Esophagus muscularis mucosa (tissue), 4 donors: ENCODE data around the gene NTN1. TPM values are rescaled to one million over a fixed set of nuclear protein-coding genes. Genes with fewer than 3 reads are reported as not detected.

Source experiments
- DNase-seq: peaks from one replicate; pipeline ENCODE4 v3.0.0-alpha.2; 2017; ENCODE audit errors: extremely low spot score
- H3K27ac ChIP-seq, 4 donors: fragments of 200-600 bp; sonication (generic); replicated peaks in 1 of 4; 1 replicate in 3 of 4; 2 replicates in 1 of 4; pipeline ENCODE4 v1.5.1; 2016 to 2019; ENCODE audit warnings: mild to moderate bottlenecking in 1 of 4
- H3K27me3 ChIP-seq, 4 donors: fragments of 200-600 bp; sonication (generic); one replicate each; pipeline versions ENCODE4 v1.5.1 to v1.6.0; 2016 to 2019
- H3K36me3 ChIP-seq, 4 donors: fragments of 200-600 bp; sonication (generic); one replicate each; pipeline ENCODE4 v1.5.1; 2016 to 2019
- H3K4me1 ChIP-seq, 4 donors: fragments of 200-600 bp; sonication (generic); one replicate each; pipeline ENCODE4 v1.5.1; 2016 to 2019
- H3K4me3 ChIP-seq, 4 donors: fragments of 200-600 bp; sonication (generic); 1 replicate in 2 of 4; 2 replicates in 2 of 4; pipeline ENCODE4 v1.5.1; 2016 to 2019; ENCODE audit warnings: mild to moderate bottlenecking in 4 of 4, moderate library complexity in 1 of 4
- H3K9me3 ChIP-seq, 4 donors: fragments of 200-600 bp; sonication (generic); 1 replicate in 3 of 4; 2 replicates in 1 of 4; pipeline ENCODE4 v1.5.1; 2016 to 2019
- EP300 ChIP-seq: sonication (generic); formaldehyde crosslinking; IDR thresholded peaks from one replicate; pipeline ENCODE4 v1.6.1; 2017; ENCODE audit warnings: antibody characterized with exemption
- POLR2A ChIP-seq: fragments of 450-650 bp; IDR thresholded peaks from one replicate; pipeline ENCODE4 v1.6.1; 2017; ENCODE audit warnings: antibody characterized with exemption, moderate library complexity, mild to moderate bottlenecking, low read depth
- POLR2AphosphoS5 ChIP-seq, 2 donors: sonication (generic); formaldehyde crosslinking; IDR thresholded peaks; one replicate each; pipeline ENCODE4 v1.6.1; 2017; ENCODE audit warnings: antibody characterized with exemption in 2 of 2
- WGBS: methylation state at CpG from one replicate; pipeline ENCODE4 v1.1.5; 2018; 5-methylcytosine and 5-hydroxymethylcytosine counted together
- intact Hi-C: fragments of 100-400 bp; cut with DNase I; formaldehyde crosslinking; loops from one replicate; pipeline ENCODE4 v1.15.1; 2023
- total RNA-seq, 4 donors: library from RNA; depleted of rRNA; stranded (reverse); fragments of >200 nt; gene quantifications; one replicate each; pipeline versions ENCODE4 v1.1.0 to v1.2.1, GENCODE V29; 2016
- TF ChIP-seq, protein P1 (sequence below), 3 experiments: fragments of 200-600 bp in 2 of 3; fragments of 450-650 bp in 1 of 3; sonication (generic) in 2 of 3; IDR thresholded peaks; one replicate each; pipeline ENCODE4 v1.5.1; 2017 to 2019; ENCODE audit warnings: antibody characterized with exemption in 3 of 3, mild to moderate bottlenecking in 2 of 3, moderate library complexity in 1 of 3

The NTN1 gene
- total RNA-seq, 4 donors from 2014 or later: 69.3 to 179 (median 117) TPM

DNA sequence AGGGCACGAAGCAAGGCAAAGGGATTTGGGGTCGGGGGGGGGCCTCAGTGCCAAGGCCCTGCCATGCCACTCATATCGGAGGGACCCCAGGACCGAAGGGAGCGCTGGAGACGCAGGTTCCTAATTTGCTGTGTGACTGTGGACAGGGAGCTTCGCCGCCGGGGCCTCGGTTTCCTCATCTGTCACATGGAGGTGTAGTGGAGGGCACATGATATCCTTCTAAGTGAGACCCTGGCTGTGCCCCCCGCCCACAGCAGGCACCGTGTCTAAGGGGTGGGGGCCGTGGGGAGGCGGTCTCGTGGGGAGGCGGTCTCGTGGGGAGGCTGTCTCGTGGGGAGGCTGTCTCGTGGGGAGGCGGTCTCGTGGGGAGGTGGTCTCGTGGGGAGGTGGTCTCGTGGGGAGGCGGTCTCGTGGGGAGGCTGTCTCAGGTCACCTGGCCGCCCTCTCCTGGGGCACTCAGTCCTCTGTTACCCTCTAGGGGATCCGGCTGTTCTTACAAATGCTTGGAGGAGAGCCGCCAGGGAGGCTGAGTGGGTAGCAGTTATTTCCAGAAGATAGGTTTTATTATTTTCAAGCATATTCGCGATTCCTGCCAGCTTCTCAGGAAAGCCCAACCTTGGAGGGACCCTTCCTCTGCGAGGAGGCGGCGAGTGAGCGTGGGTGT lies 205.0 kb downstream of the NTN1 start:
- Histone ChIP-seq H3K9me3 (no peaks in the 10 kb centered on the region), H3K27me3 (no peaks in the 10 kb centered on the region), H3K36me3 (peaks cover 0 to 16% (median 4%) of the 10 kb centered on the region in 4 donors), H3K4me3 (no peak overlapping the region), H3K27ac (peak overlapping the region; percentile 60 to 83 (median 62)), H3K4me1 (peaks cover 5 to 67% (median 56%) of the 10 kb centered on the region in 4 donors)
- intact Hi-C loops: no loop called here
- WGBS: 86% methylated on average over 21 of the region's 34 CpGs
- no peak for TF ChIP-seq POLR2A
- TF ChIP-seq, protein P1, sequence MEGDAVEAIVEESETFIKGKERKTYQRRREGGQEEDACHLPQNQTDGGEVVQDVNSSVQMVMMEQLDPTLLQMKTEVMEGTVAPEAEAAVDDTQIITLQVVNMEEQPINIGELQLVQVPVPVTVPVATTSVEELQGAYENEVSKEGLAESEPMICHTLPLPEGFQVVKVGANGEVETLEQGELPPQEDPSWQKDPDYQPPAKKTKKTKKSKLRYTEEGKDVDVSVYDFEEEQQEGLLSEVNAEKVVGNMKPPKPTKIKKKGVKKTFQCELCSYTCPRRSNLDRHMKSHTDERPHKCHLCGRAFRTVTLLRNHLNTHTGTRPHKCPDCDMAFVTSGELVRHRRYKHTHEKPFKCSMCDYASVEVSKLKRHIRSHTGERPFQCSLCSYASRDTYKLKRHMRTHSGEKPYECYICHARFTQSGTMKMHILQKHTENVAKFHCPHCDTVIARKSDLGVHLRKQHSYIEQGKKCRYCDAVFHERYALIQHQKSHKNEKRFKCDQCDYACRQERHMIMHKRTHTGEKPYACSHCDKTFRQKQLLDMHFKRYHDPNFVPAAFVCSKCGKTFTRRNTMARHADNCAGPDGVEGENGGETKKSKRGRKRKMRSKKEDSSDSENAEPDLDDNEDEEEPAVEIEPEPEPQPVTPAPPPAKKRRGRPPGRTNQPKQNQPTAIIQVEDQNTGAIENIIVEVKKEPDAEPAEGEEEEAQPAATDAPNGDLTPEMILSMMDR (IDR thresholded peaks at IDR 0.05): no peak
- no peak for TF ChIP-seq POLR2AphosphoS5 (IDR thresholded peaks at IDR 0.05)
- TF ChIP-seq EP300: no peak
- DNase-seq: no peak

DNA sequence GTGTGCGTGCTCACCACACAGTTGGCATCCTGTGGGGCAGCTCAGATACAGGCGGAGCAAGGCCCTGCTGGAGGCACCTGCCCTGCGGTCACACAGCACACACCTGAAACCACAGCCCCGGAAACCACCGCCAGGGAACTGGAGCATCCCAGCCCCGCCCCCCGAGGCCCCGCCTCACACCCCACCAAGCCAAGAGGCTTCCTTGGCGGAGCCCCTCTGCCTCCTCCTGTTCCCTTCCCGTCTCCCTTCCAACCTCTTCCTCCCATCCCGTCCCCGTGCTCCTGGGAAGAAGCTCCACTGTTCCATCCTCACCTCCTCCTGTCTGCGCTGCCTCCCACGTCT lies 205.5 kb downstream of the NTN1 start:
- 68% methylated on average over 14 of the region's 14 CpGs for whole genome bisulfite sequencing
- no peak for DNase-seq
- TF ChIP-seq, protein P1 (IDR thresholded peaks at IDR 0.05): no peak
- no peak for TF ChIP-seq EP300
- TF ChIP-seq POLR2AphosphoS5 (IDR thresholded peaks at IDR 0.05): no peak
- no peak for TF ChIP-seq POLR2A
- Histone ChIP-seq H3K27ac (peak overlapping the region; percentile 46 to 83 (median 60)), H3K9me3 (no peaks in the 10 kb centered on the region), H3K4me1 (peaks cover 5 to 72% (median 61%) of the 10 kb centered on the region in 4 donors), H3K27me3 (no peaks in the 10 kb centered on the region), H3K4me3 (no peak overlapping the region), H3K36me3 (peaks cover 0 to 11% (median 1%) of the 10 kb centered on the region in 4 donors)
- intact Hi-C loops: no loop called here

DNA sequence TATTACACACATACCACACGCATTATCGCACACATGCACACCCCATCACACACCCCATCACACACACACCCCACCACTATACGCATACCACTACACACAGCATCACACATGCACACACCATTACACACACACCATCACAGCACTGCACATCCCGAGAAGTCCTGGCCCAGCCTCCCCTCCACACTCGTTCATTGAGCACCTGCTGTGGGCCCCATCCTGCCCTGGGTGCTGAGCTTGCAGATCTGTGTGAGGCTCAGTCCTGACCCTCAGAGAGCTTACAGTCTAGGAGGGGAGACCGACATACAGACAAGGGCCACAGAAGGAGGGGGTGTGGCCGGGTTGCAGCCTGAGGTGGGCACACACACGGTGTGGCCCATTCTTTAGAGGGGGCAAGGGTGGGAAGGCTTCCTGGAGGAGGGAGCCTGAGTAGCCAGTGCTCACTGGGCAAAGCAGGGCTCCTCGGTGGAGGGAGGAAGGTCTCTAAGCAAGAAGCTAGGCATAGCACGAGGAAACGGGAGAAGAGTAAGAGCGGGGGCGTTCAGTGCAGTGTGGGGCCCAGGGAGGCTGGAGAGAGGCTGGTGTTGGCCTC lies 206.6 kb downstream of the NTN1 start:
- TF ChIP-seq, protein P1 (IDR thresholded peaks at IDR 0.05): no peak
- TF ChIP-seq EP300: no peak
- TF ChIP-seq POLR2AphosphoS5 (IDR thresholded peaks at IDR 0.05): no peak
- TF ChIP-seq POLR2A: no peak
- peak overlapping the region in 2 of 4 donors; percentile 2 to 33 for H3K4me3 ChIP-seq
- no peak for DNase-seq
- no peaks in the 10 kb centered on the region for H3K9me3 ChIP-seq
- H3K4me1 ChIP-seq: peaks cover 5 to 81% (median 69%) of the 10 kb centered on the region in 4 donors
- no peaks in the 10 kb centered on the region for H3K27me3 ChIP-seq
- WGBS: 75% methylated on average over 13 of the region's 13 CpGs
- peak overlapping the region; percentile 82 to 85 (median 84) for H3K27ac ChIP-seq
- intact Hi-C loops: no loop called here
- H3K36me3 ChIP-seq: peaks cover 0 to 4% (median 0%) of the 10 kb centered on the region in 4 donors

GRCh38 chr17:9228408-9229159 lies 207.3 kb downstream of the NTN1 start:
- H3K27me3 ChIP-seq: no peaks in the 10 kb centered on the region
- intact Hi-C loops: no loop called here
- H3K27ac ChIP-seq: peak overlapping the region; percentile 82 to 85 (median 84)
- 40% methylated on average over 16 of the region's 16 CpGs for WGBS
- peak overlapping the region in 2 of 4 donors; percentile 2 to 33 for H3K4me3 ChIP-seq
- TF ChIP-seq POLR2AphosphoS5 (IDR thresholded peaks at IDR 0.05) (peak; percentile 72 to 91), EP300 (peak; percentile 63), POLR2A (no peak)
- TF ChIP-seq, protein P1 (IDR thresholded peaks at IDR 0.05): no peak
- H3K4me1 ChIP-seq: peaks cover 5 to 81% (median 72%) of the 10 kb centered on the region in 4 donors
- no peaks in the 10 kb centered on the region for H3K9me3 ChIP-seq
- H3K36me3 ChIP-seq: peaks cover 0 to 4% (median 0%) of the 10 kb centered on the region in 4 donors
- no peak for DNase-seq
